WTC11 (cell line): ENCODE measurements around the gene PNMT. TPM values are rescaled to one million over a fixed set of nuclear protein-coding genes. Genes with fewer than 3 reads are reported as not detected.

Experiments used
- ATAC-seq: fragments of 200-7000 bp; cut with Tn5 transposase; 2 replicates; pipeline ENCODE4 v1.10.0; 2021; ENCODE audit warnings: mild to moderate bottlenecking, moderate library complexity
- CTCF ChIA-PET: fragments of 300-600 bp; sonication (Branson Sonifier 250); formaldehyde crosslinking; loops from one replicate; lab custom pipeline; 2021; ENCODE audit warnings: antibody characterized with exemption; lab: Charles Lee
- POLR2A ChIA-PET: fragments of 350-600 bp; sonication (Branson Sonifier 250); formaldehyde crosslinking; loops from one replicate; lab custom pipeline; 2021; ENCODE audit warnings: antibody characterized with exemption; lab: Charles Lee
- DNase-seq: peaks from one replicate; pipeline ENCODE4 v3.0.0; 2021; ENCODE audit warnings: low spot score
- H3K27ac Mint-ChIP-seq: 2 replicates; pipeline ENCODE4 v1.8.0; 2021; ENCODE audit warnings: mixed read lengths
- H3K27me3 Mint-ChIP-seq: 2 replicates; pipeline ENCODE4 v1.8.0; 2021; ENCODE audit warnings: low read depth, mild to moderate bottlenecking, moderate library complexity, mixed read lengths
- H3K36me3 Mint-ChIP-seq: 2 replicates; pipeline ENCODE4 v1.8.0; 2021; ENCODE audit warnings: mixed read lengths
- H3K4me1 Mint-ChIP-seq: 2 replicates; pipeline ENCODE4 v1.8.0; 2022; ENCODE audit warnings: mixed read lengths
- H3K4me3 Mint-ChIP-seq: 2 replicates; pipeline ENCODE4 v1.8.0; 2021; ENCODE audit warnings: mild to moderate bottlenecking, moderate library complexity, mixed read lengths
- H3K9me3 Mint-ChIP-seq: 2 replicates; pipeline ENCODE4 v1.8.0; 2021; ENCODE audit warnings: mixed read lengths
- GTF2I ChIP-seq: fragments of 250-450 bp; sonication (Bioruptor Pico); conservative IDR thresholded peaks from 2 replicates; pipeline ENCODE4 v1.4.0; 2021; ENCODE audit warnings: mild to moderate bottlenecking
- JAZF1 ChIP-seq: fragments of 250-450 bp; sonication (Bioruptor Pico); IDR thresholded peaks from 2 replicates; pipeline ENCODE4 v1.9.0; 2021; ENCODE audit warnings: moderate library complexity, mild to moderate bottlenecking, inconsistent platforms
- KAT7 ChIP-seq: sonication (generic); formaldehyde crosslinking; IDR thresholded peaks from 2 replicates; pipeline ENCODE4 v1.8.1; 2023; ENCODE audit warnings: missing genetic modification reagents, mild to moderate bottlenecking, borderline replicate concordance
- OVOL2 ChIP-seq: fragments of 250-450 bp; sonication (Bioruptor Pico); IDR thresholded peaks from 2 replicates; pipeline ENCODE4 v1.9.0; 2021; ENCODE audit warnings: mild to moderate bottlenecking, borderline replicate concordance
- SMAD4 ChIP-seq: sonication (generic); formaldehyde crosslinking; IDR thresholded peaks from 2 replicates; pipeline ENCODE4 v1.8.0; 2022; ENCODE audit warnings: mild to moderate bottlenecking, missing genetic modification reagents
- SOX15 ChIP-seq: fragments of 250-450 bp; sonication (Bioruptor Pico); IDR thresholded peaks from 2 replicates; pipeline ENCODE4 v1.9.0; 2021; ENCODE audit warnings: mild to moderate bottlenecking
- TCF7 ChIP-seq: sonication (generic); formaldehyde crosslinking; IDR thresholded peaks from 2 replicates; pipeline ENCODE4 v1.8.0; 2022; ENCODE audit warnings: mild to moderate bottlenecking, low read depth, missing genetic modification reagents, moderate library complexity
- TEAD4 ChIP-seq: sonication (generic); formaldehyde crosslinking; IDR thresholded peaks from 2 replicates; pipeline ENCODE4 v1.8.0; 2022; ENCODE audit warnings: mild to moderate bottlenecking, missing genetic modification reagents
- ZNF121 ChIP-seq: sonication (generic); formaldehyde crosslinking; IDR thresholded peaks from 2 replicates; pipeline ENCODE4 v1.8.0; 2023; ENCODE audit warnings: missing genetic modification reagents
- total RNA-seq: library from RNA; stranded (reverse); gene quantifications from 3 replicates; pipeline ENCODE4 v1.2.3, GENCODE V29; 2021
- TF ChIP-seq, protein P1 (sequence below): sonication (generic); formaldehyde crosslinking; IDR thresholded peaks from 2 replicates; pipeline ENCODE4 v1.8.1; 2023; ENCODE audit warnings: mild to moderate bottlenecking, missing genetic modification reagents
- TF ChIP-seq, protein P2 (sequence below): sonication (generic); formaldehyde crosslinking; IDR thresholded peaks from 2 replicates; pipeline ENCODE4 v1.8.1; 2022; ENCODE audit warnings: missing genetic modification reagents, borderline replicate concordance
- TF ChIP-seq, protein P3 (sequence below): fragments of 250-450 bp; sonication (Bioruptor Pico); IDR thresholded peaks from 2 replicates; pipeline ENCODE4 v2.1.2; 2022; ENCODE audit warnings: mild to moderate bottlenecking, moderate library complexity
- TF ChIP-seq, protein P4 (sequence below): sonication (generic); formaldehyde crosslinking; conservative IDR thresholded peaks from 2 replicates; pipeline ENCODE4 v1.8.1; 2022; ENCODE audit warnings: mild to moderate bottlenecking, missing genetic modification reagents
- TF ChIP-seq, protein P5 (sequence below): sonication (generic); formaldehyde crosslinking; IDR thresholded peaks from 2 replicates; pipeline ENCODE4 v1.8.0; 2023; ENCODE audit warnings: missing genetic modification reagents, mild to moderate bottlenecking, borderline replicate concordance

Gene PNMT
- total RNA-seq, 1 experiment from 2014 or later, result 3.1 TPM

DNA sequence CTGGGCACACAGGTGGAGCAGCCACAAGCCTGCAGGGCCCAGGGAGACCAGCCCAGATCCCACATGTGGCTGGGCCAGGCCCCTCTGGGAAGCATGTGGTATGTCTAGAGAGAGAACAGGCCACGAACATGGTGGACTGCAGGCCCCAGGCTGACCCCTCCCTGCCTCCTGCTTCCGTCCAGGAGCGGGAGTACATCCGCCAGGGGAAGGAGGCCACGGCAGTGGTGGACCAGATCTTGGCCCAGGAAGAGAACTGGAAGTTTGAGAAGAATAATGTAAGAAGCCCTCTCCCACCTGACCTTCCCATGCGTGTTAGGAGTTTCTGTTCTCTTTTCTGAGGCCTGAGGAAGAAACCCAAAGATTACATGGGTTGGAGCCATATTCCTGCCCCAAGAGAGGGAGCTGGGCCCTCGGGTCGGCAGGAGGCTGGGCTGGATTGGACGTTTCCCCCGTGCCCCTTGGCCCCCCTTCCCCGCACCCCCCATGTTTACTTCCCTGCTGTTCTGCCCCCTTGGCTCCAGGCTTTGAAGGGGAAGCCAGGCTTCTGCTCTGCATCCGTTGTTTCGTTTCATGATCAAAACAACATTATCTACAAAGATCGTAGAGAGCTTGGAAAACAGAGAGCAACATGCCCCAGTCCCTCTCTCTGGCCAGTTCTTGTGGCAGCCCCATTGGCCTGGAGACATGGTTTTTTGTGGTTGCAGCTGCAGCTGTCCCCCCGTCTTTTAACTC is 8.8 kb upstream of the PNMT start (continued):
- TF ChIP-seq GTF2I (CRISPR knock-in tag), result no peak
- TF ChIP-seq, protein P1, sequence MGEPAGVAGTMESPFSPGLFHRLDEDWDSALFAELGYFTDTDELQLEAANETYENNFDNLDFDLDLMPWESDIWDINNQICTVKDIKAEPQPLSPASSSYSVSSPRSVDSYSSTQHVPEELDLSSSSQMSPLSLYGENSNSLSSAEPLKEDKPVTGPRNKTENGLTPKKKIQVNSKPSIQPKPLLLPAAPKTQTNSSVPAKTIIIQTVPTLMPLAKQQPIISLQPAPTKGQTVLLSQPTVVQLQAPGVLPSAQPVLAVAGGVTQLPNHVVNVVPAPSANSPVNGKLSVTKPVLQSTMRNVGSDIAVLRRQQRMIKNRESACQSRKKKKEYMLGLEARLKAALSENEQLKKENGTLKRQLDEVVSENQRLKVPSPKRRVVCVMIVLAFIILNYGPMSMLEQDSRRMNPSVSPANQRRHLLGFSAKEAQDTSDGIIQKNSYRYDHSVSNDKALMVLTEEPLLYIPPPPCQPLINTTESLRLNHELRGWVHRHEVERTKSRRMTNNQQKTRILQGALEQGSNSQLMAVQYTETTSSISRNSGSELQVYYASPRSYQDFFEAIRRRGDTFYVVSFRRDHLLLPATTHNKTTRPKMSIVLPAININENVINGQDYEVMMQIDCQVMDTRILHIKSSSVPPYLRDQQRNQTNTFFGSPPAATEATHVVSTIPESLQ (CRISPR knock-in tag), result no peak
- no peak for TF ChIP-seq JAZF1 (CRISPR knock-in tag)
- TF ChIP-seq TCF7 (CRISPR knock-in tag), result no peak

DNA sequence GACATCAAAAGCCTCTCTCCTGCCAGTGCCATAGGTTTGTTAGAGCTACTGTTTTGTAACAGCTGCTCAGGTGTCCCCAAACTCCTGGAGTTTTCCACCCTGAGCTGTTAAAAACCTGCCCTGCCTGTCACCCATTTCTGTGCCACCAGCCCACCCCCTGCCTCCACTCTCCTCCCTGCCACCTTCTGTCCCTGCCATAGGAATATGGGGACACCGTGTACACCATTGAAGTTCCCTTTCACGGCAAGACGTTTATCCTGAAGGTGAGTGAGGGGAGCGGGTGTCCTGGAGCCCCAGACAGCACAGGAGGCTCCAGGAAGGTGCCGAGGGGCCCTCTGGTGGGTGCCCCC is 8.3 kb upstream of the PNMT start:
- Mint-ChIP-seq H3K36me3 (peaks cover 13% of the 10 kb centered on the region), H3K9me3 (no peaks in the 10 kb centered on the region), H3K27me3 (no peaks in the 10 kb centered on the region; the same call in 1 of the 2 replicates), H3K27ac (no peak overlapping the region), H3K4me3 (no peak overlapping the region), H3K4me1 (peaks cover 37% of the 10 kb centered on the region)
- TF ChIP-seq, protein P2, sequence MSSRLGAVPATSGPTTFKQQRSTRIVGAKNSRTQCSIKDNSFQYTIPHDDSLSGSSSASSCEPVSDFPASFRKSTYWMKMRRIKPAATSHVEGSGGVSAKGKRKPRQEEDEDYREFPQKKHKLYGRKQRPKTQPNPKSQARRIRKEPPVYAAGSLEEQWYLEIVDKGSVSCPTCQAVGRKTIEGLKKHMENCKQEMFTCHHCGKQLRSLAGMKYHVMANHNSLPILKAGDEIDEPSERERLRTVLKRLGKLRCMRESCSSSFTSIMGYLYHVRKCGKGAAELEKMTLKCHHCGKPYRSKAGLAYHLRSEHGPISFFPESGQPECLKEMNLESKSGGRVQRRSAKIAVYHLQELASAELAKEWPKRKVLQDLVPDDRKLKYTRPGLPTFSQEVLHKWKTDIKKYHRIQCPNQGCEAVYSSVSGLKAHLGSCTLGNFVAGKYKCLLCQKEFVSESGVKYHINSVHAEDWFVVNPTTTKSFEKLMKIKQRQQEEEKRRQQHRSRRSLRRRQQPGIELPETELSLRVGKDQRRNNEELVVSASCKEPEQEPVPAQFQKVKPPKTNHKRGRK (CRISPR knock-in tag), result no peak
- TF ChIP-seq SMAD4 (CRISPR knock-in tag) (no peak), KAT7 (CRISPR knock-in tag) (no peak), OVOL2 (CRISPR knock-in tag) (no peak), SOX15 (no peak), ZNF121 (CRISPR knock-in tag) (no peak), TEAD4 (CRISPR knock-in tag) (no peak)
- TF ChIP-seq, protein P3, sequence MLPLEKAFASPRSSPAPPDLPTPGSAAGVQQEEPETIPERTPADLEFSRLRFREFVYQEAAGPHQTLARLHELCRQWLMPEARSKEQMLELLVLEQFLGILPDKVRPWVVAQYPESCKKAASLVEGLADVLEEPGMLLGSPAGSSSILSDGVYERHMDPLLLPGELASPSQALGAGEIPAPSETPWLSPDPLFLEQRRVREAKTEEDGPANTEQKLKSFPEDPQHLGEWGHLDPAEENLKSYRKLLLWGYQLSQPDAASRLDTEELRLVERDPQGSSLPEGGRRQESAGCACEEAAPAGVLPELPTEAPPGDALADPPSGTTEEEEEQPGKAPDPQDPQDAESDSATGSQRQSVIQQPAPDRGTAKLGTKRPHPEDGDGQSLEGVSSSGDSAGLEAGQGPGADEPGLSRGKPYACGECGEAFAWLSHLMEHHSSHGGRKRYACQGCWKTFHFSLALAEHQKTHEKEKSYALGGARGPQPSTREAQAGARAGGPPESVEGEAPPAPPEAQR (CRISPR knock-in tag), result no peak
- TF ChIP-seq, protein P4, sequence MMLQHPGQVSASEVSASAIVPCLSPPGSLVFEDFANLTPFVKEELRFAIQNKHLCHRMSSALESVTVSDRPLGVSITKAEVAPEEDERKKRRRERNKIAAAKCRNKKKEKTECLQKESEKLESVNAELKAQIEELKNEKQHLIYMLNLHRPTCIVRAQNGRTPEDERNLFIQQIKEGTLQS (CRISPR knock-in tag), result no peak
- TF ChIP-seq, protein P5, sequence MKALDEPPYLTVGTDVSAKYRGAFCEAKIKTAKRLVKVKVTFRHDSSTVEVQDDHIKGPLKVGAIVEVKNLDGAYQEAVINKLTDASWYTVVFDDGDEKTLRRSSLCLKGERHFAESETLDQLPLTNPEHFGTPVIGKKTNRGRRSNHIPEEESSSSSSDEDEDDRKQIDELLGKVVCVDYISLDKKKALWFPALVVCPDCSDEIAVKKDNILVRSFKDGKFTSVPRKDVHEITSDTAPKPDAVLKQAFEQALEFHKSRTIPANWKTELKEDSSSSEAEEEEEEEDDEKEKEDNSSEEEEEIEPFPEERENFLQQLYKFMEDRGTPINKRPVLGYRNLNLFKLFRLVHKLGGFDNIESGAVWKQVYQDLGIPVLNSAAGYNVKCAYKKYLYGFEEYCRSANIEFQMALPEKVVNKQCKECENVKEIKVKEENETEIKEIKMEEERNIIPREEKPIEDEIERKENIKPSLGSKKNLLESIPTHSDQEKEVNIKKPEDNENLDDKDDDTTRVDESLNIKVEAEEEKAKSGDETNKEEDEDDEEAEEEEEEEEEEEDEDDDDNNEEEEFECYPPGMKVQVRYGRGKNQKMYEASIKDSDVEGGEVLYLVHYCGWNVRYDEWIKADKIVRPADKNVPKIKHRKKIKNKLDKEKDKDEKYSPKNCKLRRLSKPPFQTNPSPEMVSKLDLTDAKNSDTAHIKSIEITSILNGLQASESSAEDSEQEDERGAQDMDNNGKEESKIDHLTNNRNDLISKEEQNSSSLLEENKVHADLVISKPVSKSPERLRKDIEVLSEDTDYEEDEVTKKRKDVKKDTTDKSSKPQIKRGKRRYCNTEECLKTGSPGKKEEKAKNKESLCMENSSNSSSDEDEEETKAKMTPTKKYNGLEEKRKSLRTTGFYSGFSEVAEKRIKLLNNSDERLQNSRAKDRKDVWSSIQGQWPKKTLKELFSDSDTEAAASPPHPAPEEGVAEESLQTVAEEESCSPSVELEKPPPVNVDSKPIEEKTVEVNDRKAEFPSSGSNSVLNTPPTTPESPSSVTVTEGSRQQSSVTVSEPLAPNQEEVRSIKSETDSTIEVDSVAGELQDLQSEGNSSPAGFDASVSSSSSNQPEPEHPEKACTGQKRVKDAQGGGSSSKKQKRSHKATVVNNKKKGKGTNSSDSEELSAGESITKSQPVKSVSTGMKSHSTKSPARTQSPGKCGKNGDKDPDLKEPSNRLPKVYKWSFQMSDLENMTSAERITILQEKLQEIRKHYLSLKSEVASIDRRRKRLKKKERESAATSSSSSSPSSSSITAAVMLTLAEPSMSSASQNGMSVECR (CRISPR knock-in tag), result no peak
- DNase-seq (no peak), ATAC-seq (no peak)
- ChIA-PET POLR2A (no interaction called here), CTCF (interaction anchor here (0.9 to 18.0 kb wide), 3 partner anchors 19 to 112 kb away, joined by 3 to 876 read pairs (median 3); partner anchors contain the start of gene PPP1R1B)
